ENCODE results near the gene SMKR1. TPM values are rescaled to one million over a fixed set of nuclear protein-coding genes. Genes with fewer than 3 reads are reported as not detected.
"Not testable (repeated sequence)": the region's sequence is repeated elsewhere in the genome, so short reads cannot be mapped to it uniquely, and the experiment has no call there.

SMKR1 gene
- total RNA-seq, 5 donors from 2014 or later (not counting 1 experiment from before 2014, with no cell fraction given), result 1.3 to 3.6 (median 2.2) TPM

GRCh38 chr7:129534558-129535274 lies 32.4 kb downstream of the SMKR1 start:
- CTCF ChIA-PET, result interaction anchor here (0.6 to 0.7 kb wide), 2 partner anchors 14 to 507 kb away, joined by 4 to 8 read pairs; no protein-coding TSS in a partner anchor
- ATAC-seq (replicated peaks in 1 of 4); H3K27me3 Mint-ChIP-seq; H3K9me3 ChIP-seq; H3K4me3 Mint-ChIP-seq; POLR2A ChIA-PET; H3K4me3 ChIP-seq (ENCODE audit: control insufficient read depth in 1 of 2, extremely low read depth in 1 of 2, low read length in 1 of 2); H3K9me3 Mint-ChIP-seq; H3K27ac Mint-ChIP-seq; H3K36me3 Mint-ChIP-seq; DNase-seq; H3K27me3 ChIP-seq (replicated peaks in 1 of 2; ENCODE audit: control insufficient read depth in 2 of 2, extremely low read depth in 1 of 2, insufficient read depth in 2 of 2, low read length in 1 of 2); H3K36me3 ChIP-seq (ENCODE audit: control insufficient read depth in 2 of 2, extremely low read depth in 1 of 2, insufficient read depth in 1 of 2, low read length in 1 of 2); H3K27ac ChIP-seq (ENCODE audit: low read length): not testable (repeated sequence)
- 98% methylated on average over 8 of the region's 20 CpGs for WGBS (ENCODE audit: insufficient coverage)
- H3K4me1 ChIP-seq (ENCODE audit: control insufficient read depth in 1 of 2, extremely low read depth in 1 of 2, insufficient read depth in 2 of 2, low read length in 2 of 2), result peaks cover 2 to 23% of the 10 kb centered on the region in 2 experiments
- peaks cover 8 to 17% (median 17%) of the 10 kb centered on the region in 3 donors for H3K4me1 Mint-ChIP-seq

- peaks cover 0 to 4% of the 10 kb centered on the region in 2 experiments for H3K27me3 ChIP-seq (replicated peaks in 1 of 2; ENCODE audit: control insufficient read depth in 2 of 2, extremely low read depth in 1 of 2, insufficient read depth in 2 of 2, low read length in 1 of 2)
- Mint-ChIP-seq H3K36me3 (no peaks in the 10 kb centered on the region), H3K27me3 (peaks cover 0 to 2% of the 10 kb centered on the region in 2 donors), H3K27ac (peak overlapping the region; percentile 60 to 77), H3K9me3 (no peaks in the 10 kb centered on the region), H3K4me1 (peaks cover 8 to 14% (median 14%) of the 10 kb centered on the region in 3 donors), H3K4me3 (peak overlapping the region; percentile 10 to 64 (median 54))
- peaks cover 2 to 23% of the 10 kb centered on the region in 2 experiments for H3K4me1 ChIP-seq (ENCODE audit: control insufficient read depth in 1 of 2, extremely low read depth in 1 of 2, insufficient read depth in 2 of 2, low read length in 2 of 2)
- H3K36me3 ChIP-seq (ENCODE audit: control insufficient read depth in 2 of 2, extremely low read depth in 1 of 2, insufficient read depth in 1 of 2, low read length in 1 of 2), result no peaks in the 10 kb centered on the region
- 17% methylated on average over 2 of the region's 5 CpGs for WGBS (ENCODE audit: insufficient coverage)
- peak in 27 of 35 experiments; percentile 3 to 55 (median 24) for DNase-seq
- peak; percentile 53 to 81 (median 72) for ATAC-seq (replicated peaks in 1 of 4)
- no peaks in the 10 kb centered on the region for H3K9me3 ChIP-seq
- CTCF ChIA-PET, result interaction anchor here (0.6 to 1.1 kb wide), 3 partner anchors 59 to 506 kb away, joined by 3 to 8 read pairs (median 4); partner anchors contain the start of gene STRIP2 (in 1 of the 2)
- H3K4me3 ChIP-seq (ENCODE audit: control insufficient read depth in 1 of 2, extremely low read depth in 1 of 2, low read length in 1 of 2), result no peak overlapping the region
- POLR2A ChIA-PET, result interaction anchor here in 1 of 2 donors (0.7 kb wide), 1 partner anchor 197 kb away, joined by 10 read pairs; no protein-coding TSS in a partner anchor
- H3K27ac ChIP-seq (ENCODE audit: low read length), result peak overlapping the region; percentile 32
Measured at GRCh38 chr7:129535896-129536295, 33.6 kb downstream of the SMKR1 start.

GRCh38 chr7:129536323-129536722 lies 34.0 kb downstream of the SMKR1 start:
- H3K27ac ChIP-seq (ENCODE audit: low read length), result no peak overlapping the region
- POLR2A ChIA-PET, result interaction anchor here in 1 of 2 donors (0.7 kb wide), 1 partner anchor 197 kb away, joined by 10 read pairs; no protein-coding TSS in a partner anchor
- H3K9me3 Mint-ChIP-seq, result no peaks in the 10 kb centered on the region

GRCh38 chr7:129538790-129539189 lies 36.5 kb downstream of the SMKR1 start:
- Histone ChIP-seq H3K4me1 (ENCODE audit: control insufficient read depth in 1 of 2, extremely low read depth in 1 of 2, insufficient read depth in 2 of 2, low read length in 2 of 2) (peaks cover 2 to 28% of the 10 kb centered on the region in 2 experiments), H3K4me3 (ENCODE audit: control insufficient read depth in 1 of 2, extremely low read depth in 1 of 2, low read length in 1 of 2) (no peak overlapping the region), H3K9me3 (no peaks in the 10 kb centered on the region), H3K27ac (ENCODE audit: low read length) (no peak overlapping the region), H3K36me3 (ENCODE audit: control insufficient read depth in 2 of 2, extremely low read depth in 1 of 2, insufficient read depth in 1 of 2, low read length in 1 of 2) (no peaks in the 10 kb centered on the region), H3K27me3 (replicated peaks in 1 of 2; ENCODE audit: control insufficient read depth in 2 of 2, extremely low read depth in 1 of 2, insufficient read depth in 2 of 2, low read length in 1 of 2) (peaks cover 0 to 2% of the 10 kb centered on the region in 2 experiments)
- no peaks in the 10 kb centered on the region for H3K36me3 Mint-ChIP-seq
- H3K4me3 Mint-ChIP-seq, result no peak overlapping the region
- ChIA-PET POLR2A (no interaction called here), CTCF (no interaction called here)
- DNase-seq, result no peak
- H3K9me3 Mint-ChIP-seq, result no peaks in the 10 kb centered on the region
- H3K27ac Mint-ChIP-seq, result no peak overlapping the region
- H3K4me1 Mint-ChIP-seq, result peaks cover 8 to 16% (median 14%) of the 10 kb centered on the region in 3 donors
- H3K27me3 Mint-ChIP-seq, result peaks cover 0 to 2% of the 10 kb centered on the region in 2 donors
- ATAC-seq (replicated peaks in 1 of 4), result no peak

More at GRCh38 chr7:129536323-129536722, 34.0 kb downstream of the SMKR1 start:
- peaks cover 8 to 14% (median 11%) of the 10 kb centered on the region in 3 donors for H3K4me1 Mint-ChIP-seq
- H3K4me3 ChIP-seq (ENCODE audit: control insufficient read depth in 1 of 2, extremely low read depth in 1 of 2, low read length in 1 of 2), result no peak overlapping the region
- H3K27me3 Mint-ChIP-seq, result peaks cover 0 to 2% of the 10 kb centered on the region in 2 donors
- H3K36me3 Mint-ChIP-seq, result no peaks in the 10 kb centered on the region
- ATAC-seq (replicated peaks in 1 of 4) (peak in 2 of 4 experiments; percentile 24 to 32), DNase-seq (peak in 3 of 35 experiments; percentile 3 to 26 (median 15))
- no peaks in the 10 kb centered on the region for H3K36me3 ChIP-seq (ENCODE audit: control insufficient read depth in 2 of 2, extremely low read depth in 1 of 2, insufficient read depth in 1 of 2, low read length in 1 of 2)
- peaks cover 0 to 4% of the 10 kb centered on the region in 2 experiments for H3K27me3 ChIP-seq (replicated peaks in 1 of 2; ENCODE audit: control insufficient read depth in 2 of 2, extremely low read depth in 1 of 2, insufficient read depth in 2 of 2, low read length in 1 of 2)
- CTCF ChIA-PET, result interaction anchor here in 1 of 2 donors (1.1 kb wide), 1 partner anchor 58 kb away, joined by 4 read pairs; no protein-coding TSS in a partner anchor
- H3K4me3 Mint-ChIP-seq, result peak overlapping the region; percentile 10 to 64 (median 54)
- H3K9me3 ChIP-seq, result no peaks in the 10 kb centered on the region
- WGBS (ENCODE audit: insufficient coverage), result 64% methylated on average over 4 of the region's 9 CpGs
- peak overlapping the region; percentile 60 to 77 for H3K27ac Mint-ChIP-seq
- H3K4me1 ChIP-seq (ENCODE audit: control insufficient read depth in 1 of 2, extremely low read depth in 1 of 2, insufficient read depth in 2 of 2, low read length in 2 of 2), result peaks cover 2 to 20% of the 10 kb centered on the region in 2 experiments

GRCh38 chr7:129540340-129540739 lies 38.0 kb downstream of the SMKR1 start:
- Mint-ChIP-seq H3K9me3 (no peaks in the 10 kb centered on the region), H3K36me3 (no peaks in the 10 kb centered on the region), H3K4me3 (no peak overlapping the region), H3K27me3 (peaks cover 0 to 2% of the 10 kb centered on the region in 2 donors), H3K27ac (no peak overlapping the region), H3K4me1 (peaks cover 8 to 15% (median 14%) of the 10 kb centered on the region in 3 donors)
- peaks cover 0 to 3% of the 10 kb centered on the region in 2 experiments for H3K27me3 ChIP-seq (replicated peaks in 1 of 2; ENCODE audit: control insufficient read depth in 2 of 2, extremely low read depth in 1 of 2, insufficient read depth in 2 of 2, low read length in 1 of 2)
- no peaks in the 10 kb centered on the region for H3K36me3 ChIP-seq (ENCODE audit: control insufficient read depth in 2 of 2, extremely low read depth in 1 of 2, insufficient read depth in 1 of 2, low read length in 1 of 2)
- ChIA-PET CTCF (no interaction called here), POLR2A (interaction anchor here in 1 of 2 donors (0.6 kb wide), 1 partner anchor 911 kb away, joined by 6 read pairs; no protein-coding TSS in a partner anchor)
- peaks cover 0 to 22% of the 10 kb centered on the region in 2 experiments for H3K4me1 ChIP-seq (ENCODE audit: control insufficient read depth in 1 of 2, extremely low read depth in 1 of 2, insufficient read depth in 2 of 2, low read length in 2 of 2)
- H3K27ac ChIP-seq (ENCODE audit: low read length), result no peak overlapping the region
- H3K9me3 ChIP-seq, result no peaks in the 10 kb centered on the region
- H3K4me3 ChIP-seq (ENCODE audit: control insufficient read depth in 1 of 2, extremely low read depth in 1 of 2, low read length in 1 of 2), result no peak overlapping the region
- ATAC-seq (replicated peaks in 1 of 4) (no peak), DNase-seq (no peak)
- 100% methylated on average over 6 of the region's 10 CpGs for WGBS (ENCODE audit: insufficient coverage)

GRCh38 chr7:129544700-129545099 lies 42.4 kb downstream of the SMKR1 start:
- POLR2A ChIA-PET, result interaction anchor here in 1 of 2 donors (0.5 to 0.6 kb wide), 2 partner anchors 213 to 404 kb away, joined by 4 to 6 read pairs; no protein-coding TSS in a partner anchor

More at GRCh38 chr7:129544700-129545099, 42.4 kb downstream of the SMKR1 start:
- Mint-ChIP-seq H3K27me3 (peaks cover 0 to 2% of the 10 kb centered on the region in 2 donors), H3K36me3 (no peaks in the 10 kb centered on the region), H3K4me3 (no peak overlapping the region), H3K4me1 (peaks cover 0 to 4% (median 2%) of the 10 kb centered on the region in 3 donors), H3K27ac (no peak overlapping the region), H3K9me3 (no peaks in the 10 kb centered on the region)
- Histone ChIP-seq H3K9me3 (no peaks in the 10 kb centered on the region), H3K4me1 (ENCODE audit: control insufficient read depth in 1 of 2, extremely low read depth in 1 of 2, insufficient read depth in 2 of 2, low read length in 2 of 2) (peaks cover 0 to 10% of the 10 kb centered on the region in 2 experiments), H3K27me3 (replicated peaks in 1 of 2; ENCODE audit: control insufficient read depth in 2 of 2, extremely low read depth in 1 of 2, insufficient read depth in 2 of 2, low read length in 1 of 2) (peaks cover 0 to 3% of the 10 kb centered on the region in 2 experiments), H3K4me3 (ENCODE audit: control insufficient read depth in 1 of 2, extremely low read depth in 1 of 2, low read length in 1 of 2) (no peak overlapping the region), H3K27ac (ENCODE audit: low read length) (no peak overlapping the region), H3K36me3 (ENCODE audit: control insufficient read depth in 2 of 2, extremely low read depth in 1 of 2, insufficient read depth in 1 of 2, low read length in 1 of 2) (no peaks in the 10 kb centered on the region)
- CTCF ChIA-PET, result interaction anchor here in 1 of 2 donors (0.6 kb wide), 1 partner anchor 41 kb away, joined by 3 read pairs; no protein-coding TSS in a partner anchor
- 100% methylated on average over 1 of the region's 5 CpGs for WGBS (ENCODE audit: insufficient coverage)
- no peak for ATAC-seq (replicated peaks in 1 of 4)
- DNase-seq, result peak in 1 of 35 experiments; percentile 11

Data from T-cell (primary cell).